H1 (cell line): Measurements from ENCODE around the gene LEO1. TPM values are rescaled to one million over a fixed set of nuclear protein-coding genes. Genes with fewer than 3 reads are reported as not detected.

Experiments used
- CTCF ChIA-PET: fragments of 300-600 bp; sonication (Branson Sonifier 250); formaldehyde crosslinking; loops from one replicate; lab custom pipeline; 2021; ENCODE audit not compliant: partially characterized antibody; lab: Charles Lee
- POLR2A ChIA-PET: fragments of 300-600 bp; sonication (Branson Sonifier 250); formaldehyde crosslinking; loops from one replicate; lab custom pipeline; 2021; ENCODE audit warnings: inconsistent platforms; ENCODE audit not compliant: partially characterized antibody; lab: Charles Lee
- DNase-seq, 2 experiments: peaks; one replicate each; pipeline versions ENCODE4 v3.0.0 to v3.0.0-alpha.2; 2010 to 2022; ENCODE audit warnings: low spot score in 2 of 2, low read depth in 1 of 2, mixed read lengths in 1 of 2
- FAIRE-seq: peaks from 2 replicates; lab custom pipeline; 2011; peaks lifted over from hg19 to GRCh38; lab: Jason Lieb, UNC
- H2AFZ ChIP-seq: 2 replicates; pipeline ENCODE4 v1.8.1; 2012; ENCODE audit warnings: low read length, inconsistent platforms
- H2AK5ac ChIP-seq: 2 replicates; pipeline ENCODE4 v1.6.1; 2013; ENCODE audit warnings: low read depth, low read length
- H2BK120ac ChIP-seq: replicated peaks from 2 replicates; pipeline ENCODE3; 2013; ENCODE audit warnings: low read depth, low read length, inconsistent platforms
- H2BK12ac ChIP-seq: 2 replicates; pipeline ENCODE4 v1.6.1; 2013; ENCODE audit warnings: low read depth, low read length
- H2BK15ac ChIP-seq: 2 replicates; pipeline ENCODE4 v1.6.1; 2013; ENCODE audit warnings: low read length
- H2BK20ac ChIP-seq: 2 replicates; pipeline ENCODE4 v1.6.1; 2013; ENCODE audit warnings: low read length
- H2BK5ac ChIP-seq: 2 replicates; pipeline ENCODE4 v1.6.1; 2013; ENCODE audit warnings: low read depth, low read length
- H3K14ac ChIP-seq: 2 replicates; pipeline ENCODE4 v1.6.1; 2013; ENCODE audit warnings: inconsistent platforms; ENCODE audit not compliant: insufficient read length
- H3K18ac ChIP-seq: 2 replicates; pipeline ENCODE4 v1.6.1; 2013; ENCODE audit warnings: low read length; ENCODE audit errors: extremely low read depth
- H3K23ac ChIP-seq: 2 replicates; pipeline ENCODE4 v1.6.1; 2013; ENCODE audit warnings: inconsistent platforms; ENCODE audit not compliant: insufficient read length
- H3K23me2 ChIP-seq: 2 replicates; pipeline ENCODE4 v1.6.1; 2013; ENCODE audit warnings: low read depth, low read length
- H3K27ac ChIP-seq: 2 replicates; pipeline ENCODE4 v1.6.1; 2011; ENCODE audit warnings: low read depth, low read length, inconsistent platforms
- H3K27me3 ChIP-seq, 4 experiments: replicated peaks in 1 of 4; 1 replicate in 1 of 4; 2 replicates in 3 of 4; pipeline versions ENCODE4 v1.6.1 to v1.8.1; 2011 to 2013; ENCODE audit warnings: low read length in 3 of 4, mild to moderate bottlenecking in 3 of 4, inconsistent platforms in 2 of 4, mixed read lengths in 2 of 4, moderate library complexity in 1 of 4; ENCODE audit not compliant: control insufficient read depth in 3 of 4, insufficient read depth in 3 of 4; ENCODE audit errors: extremely low read depth in 1 of 4
- H3K36me3 ChIP-seq, 4 experiments: 2 replicates each; pipeline versions ENCODE4 v1.6.1 to v1.8.1; 2011 to 2013; ENCODE audit warnings: mild to moderate bottlenecking in 4 of 4, low read length in 3 of 4, moderate library complexity in 2 of 4, control low read depth in 1 of 4, inconsistent platforms in 1 of 4; ENCODE audit not compliant: insufficient read depth in 4 of 4, control insufficient read depth in 2 of 4
- H3K4ac ChIP-seq: replicated peaks from 2 replicates; pipeline ENCODE3; 2013; ENCODE audit warnings: low read length, low read depth, mixed read lengths, inconsistent platforms; ENCODE audit not compliant: insufficient read length
- H3K4me1 ChIP-seq, 4 experiments: replicated peaks in 1 of 4; 1 replicate in 1 of 4; 2 replicates in 3 of 4; pipeline versions ENCODE4 v1.6.1 to v1.8.1; 2011 to 2013; ENCODE audit warnings: low read length in 3 of 4, inconsistent platforms in 2 of 4, mixed read lengths in 1 of 4; ENCODE audit not compliant: insufficient read depth in 4 of 4, control insufficient read depth in 3 of 4
- H3K4me2 ChIP-seq, 2 experiments: 2 replicates each; pipeline versions ENCODE4 v1.6.1 to v1.8.1; 2011 to 2013; ENCODE audit warnings: low read depth in 2 of 2, low read length in 2 of 2, control low read depth in 1 of 2, inconsistent platforms in 1 of 2, mild to moderate bottlenecking in 1 of 2; ENCODE audit not compliant: insufficient read depth in 1 of 2
- H3K4me3 ChIP-seq, 4 experiments: fragments of 200-600, 300-600 bp in 1 of 4; sonication (generic), shearing (Covaris generic), sonication (Bioruptor Twin) in 1 of 4; 2 replicates each; pipeline versions ENCODE4 v1.5.1 to v1.8.1; 2011 to 2016; ENCODE audit warnings: low read length in 4 of 4, low read depth in 3 of 4, control low read depth in 2 of 4, inconsistent platforms in 2 of 4, mild to moderate bottlenecking in 2 of 4, mixed read lengths in 1 of 4, moderate library complexity in 1 of 4; ENCODE audit not compliant: insufficient read depth in 2 of 4; ENCODE audit errors: extremely low read depth in 1 of 4
- H3K56ac ChIP-seq: replicated peaks from 2 replicates; pipeline ENCODE3; 2013; ENCODE audit warnings: low read depth, mild to moderate bottlenecking, mixed read lengths, low read length, inconsistent platforms; ENCODE audit not compliant: insufficient read length
- H3K79me1 ChIP-seq: 2 replicates; pipeline ENCODE4 v1.6.1; 2013; ENCODE audit warnings: low read depth, low read length, control low read depth
- H3K79me2 ChIP-seq, 2 experiments: 2 replicates each; pipeline versions ENCODE4 v1.6.1 to v1.8.1; 2012 to 2013; ENCODE audit warnings: low read length in 2 of 2, mild to moderate bottlenecking in 2 of 2, inconsistent platforms in 1 of 2; ENCODE audit not compliant: insufficient read depth in 2 of 2, control insufficient read depth in 1 of 2
- H3K9ac ChIP-seq, 4 experiments: replicated peaks in 1 of 4; 1 replicate in 1 of 4; 2 replicates in 3 of 4; pipeline versions ENCODE4 v1.6.1 to v1.8.1; 2011 to 2013; ENCODE audit warnings: low read depth in 3 of 4, low read length in 3 of 4, control low read depth in 2 of 4, mild to moderate bottlenecking in 2 of 4, moderate library complexity in 2 of 4, inconsistent platforms in 1 of 4; ENCODE audit errors: extremely low read depth in 1 of 4
- H3K9me3 ChIP-seq, 2 experiments: 2 replicates each; pipeline versions ENCODE4 v1.6.1 to v1.8.1; 2012 to 2013; ENCODE audit warnings: mild to moderate bottlenecking in 2 of 2, moderate library complexity in 2 of 2, control low read depth in 1 of 2, inconsistent platforms in 1 of 2, low read depth in 1 of 2, low read length in 1 of 2, mixed read lengths in 1 of 2; ENCODE audit not compliant: insufficient read depth in 2 of 2
- H4K20me1 ChIP-seq, 2 experiments: replicated peaks in 1 of 2; 2 replicates each; pipeline versions ENCODE3 to v1.8.1; 2011 to 2013; ENCODE audit warnings: inconsistent platforms in 2 of 2, low read length in 2 of 2, mild to moderate bottlenecking in 1 of 2; ENCODE audit not compliant: insufficient read depth in 2 of 2, control insufficient read depth in 1 of 2
- H4K5ac ChIP-seq: 2 replicates; pipeline ENCODE4 v1.6.1; 2013; ENCODE audit warnings: low read length, low read depth, mixed read lengths, inconsistent platforms; ENCODE audit not compliant: insufficient read length
- H4K8ac ChIP-seq: 2 replicates; pipeline ENCODE4 v1.8.0; 2013; ENCODE audit warnings: mild to moderate bottlenecking, moderate library complexity, low read length, inconsistent platforms; ENCODE audit not compliant: insufficient read depth; ENCODE audit errors: extremely low read depth
- H4K91ac ChIP-seq: replicated peaks from 2 replicates; pipeline ENCODE3; 2013; ENCODE audit warnings: low read length, mixed read lengths, inconsistent platforms; ENCODE audit not compliant: insufficient read length
- BACH1 ChIP-seq: IDR thresholded peaks from 2 replicates; pipeline ENCODE4 v1.6.1; 2012; ENCODE audit warnings: low read length, improper control_type of control experiment
- BRCA1 ChIP-seq: IDR thresholded peaks from 2 replicates; pipeline ENCODE4 v1.6.1; 2012; ENCODE audit warnings: low read depth, low read length, improper control_type of control experiment
- CREB1 ChIP-seq: IDR thresholded peaks from 2 replicates; pipeline ENCODE4 v1.6.1; 2012; ENCODE audit warnings: inconsistent platforms
- PHF8 ChIP-seq: fragments of 200-600 bp; sonication (generic); conservative IDR thresholded peaks from 2 replicates; pipeline ENCODE4 v1.7.1; 2012; ENCODE audit warnings: low read depth, mild to moderate bottlenecking, inconsistent platforms, low read length, moderate library complexity
- SIN3A ChIP-seq, 2 experiments: IDR thresholded peaks in 1 of 2; conservative IDR thresholded peaks in 1 of 2; 2 replicates each; pipeline ENCODE4 v1.6.1; 2011 to 2012; ENCODE audit warnings: low read length in 2 of 2, improper control_type of control experiment in 1 of 2, low read depth in 1 of 2, mild to moderate bottlenecking in 1 of 2
- SP2 ChIP-seq: IDR thresholded peaks from 2 replicates; pipeline ENCODE4 v1.6.1; 2012; ENCODE audit warnings: mild to moderate bottlenecking, low read length, inconsistent platforms
- SP4 ChIP-seq: IDR thresholded peaks from 2 replicates; pipeline ENCODE4 v1.6.1; 2012; ENCODE audit warnings: low read length, inconsistent platforms
- TAF1 ChIP-seq: IDR thresholded peaks from 2 replicates; pipeline ENCODE4 v1.6.1; 2011; ENCODE audit warnings: mild to moderate bottlenecking, low read depth, low read length
- WGBS, 2 experiments: shearing (Covaris generic) in 1 of 2; methylation state at CpG; one replicate each; pipeline versions ENCODE4 v1.1.6 to v1.1.7; 2013 to 2015; ENCODE audit warnings: low lambda C conversion rate in 2 of 2, mixed read lengths in 2 of 2, inconsistent platforms in 1 of 2, low coverage in 1 of 2, missing lambda C conversion rate in 1 of 2; ENCODE audit not compliant: insufficient replicate concordance in 2 of 2, insufficient coverage in 1 of 2, insufficient read length in 1 of 2; ENCODE audit errors: extremely low coverage in 1 of 2, missing lambda C conversion rate in 1 of 2; 5-methylcytosine and 5-hydroxymethylcytosine counted together
- polyA plus RNA-seq, 7 experiments: library from polyadenylated mRNA; depleted of rRNA in 3 of 7; stranded (reverse) in 5 of 7; unstranded in 2 of 7; fragments of >200 nt in 5 of 7; fragments of 200-250 nt in 2 of 7; gene quantifications; 1 replicate in 5 of 7; 2 replicates in 1 of 7; 4 replicates in 1 of 7; pipeline versions ENCODE4 v1.2.1 to v1.2.3, GENCODE V29; 2011 to 2013; ENCODE audit warnings: missing spikeins in 2 of 7, mixed read lengths in 2 of 7
- total RNA-seq: library from RNA; stranded (reverse); fragmentation: NEBNext Ultra II Directional; extraction: Animal tissue kit (Norgen Biotek cat#: 25700); gene quantifications from 2 replicates; pipeline ENCODE4 v1.2.1, GENCODE V29; 2021

The LEO1 gene
- total and polyA plus RNA-seq, 2 of the 8 experiments (the other 6 are each of a cell fraction or from before 2014, with no cell fraction given): 1.6 to 27.4 TPM

DNA sequence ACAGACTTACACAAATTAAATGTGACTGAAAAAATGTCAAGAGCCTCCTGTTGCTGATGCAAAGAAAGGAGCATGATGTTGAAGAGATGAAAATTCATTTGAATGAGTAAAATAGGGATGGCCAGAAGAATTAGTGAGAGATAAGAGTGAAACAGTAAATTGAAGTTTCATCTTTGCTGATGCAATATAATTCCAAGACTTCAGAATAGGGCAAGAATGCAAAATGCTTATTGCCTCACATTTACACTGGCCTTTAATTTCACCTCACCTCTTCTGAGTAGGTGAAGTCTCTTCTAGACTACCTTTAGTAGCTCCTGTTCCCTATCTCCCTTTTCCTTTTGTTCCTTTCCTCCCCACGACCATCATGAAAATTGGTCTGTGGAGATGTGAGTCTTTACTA, 32.1 kb upstream of the LEO1 start:
- FAIRE-seq (no peak), DNase-seq (no peak)
- Histone ChIP-seq H3K23ac (no peak overlapping the region), H3K4me3 (no peak overlapping the region), H3K23me2 (no peaks in the 10 kb centered on the region), H2AK5ac (no peak overlapping the region), H3K4ac (no peak overlapping the region), H3K9me3 (no peaks in the 10 kb centered on the region), H3K79me2 (no peaks in the 10 kb centered on the region), H3K18ac (no peak overlapping the region), H2BK15ac (no peak overlapping the region), H4K91ac (no peak overlapping the region), H3K79me1 (no peaks in the 10 kb centered on the region), H3K14ac (no peak overlapping the region), H3K9ac (no peak overlapping the region), H3K27ac (no peak overlapping the region), H3K4me1 (no peaks in the 10 kb centered on the region), H2BK12ac (no peak overlapping the region), H2BK20ac (no peak overlapping the region), H3K36me3 (no peaks in the 10 kb centered on the region), H2BK120ac (no peak overlapping the region), H3K27me3 (no peaks in the 10 kb centered on the region), H4K8ac (no peak overlapping the region), H4K5ac (no peak overlapping the region), H2AFZ (no peak overlapping the region), H3K56ac (no peak overlapping the region), H4K20me1 (no peaks in the 10 kb centered on the region), H2BK5ac (no peak overlapping the region), H3K4me2 (no peak overlapping the region)
- 81% methylated on average over 1 of the region's 1 CpG; no CpG with 5 or more reads in 1 of the 2 experiments for WGBS, 2 experiments
- CTCF ChIA-PET: interaction anchor here (0.6 to 1.5 kb wide), 6 partner anchors 31 to 407 kb away, joined by 3 to 4 read pairs (median 3); no protein-coding TSS in a partner anchor
- POLR2A ChIA-PET: interaction anchor here (1.0 kb wide), 1 partner anchor 34 kb away, joined by 3 read pairs; no protein-coding TSS in a partner anchor
- no peak for TF ChIP-seq CREB1
- TF ChIP-seq BRCA1: no peak
- no peak for TF ChIP-seq TAF1
- TF ChIP-seq PHF8: no peak
- TF ChIP-seq SIN3A (conservative IDR thresholded peaks at IDR 0.05 in 1 of 2, IDR thresholded peaks at IDR 0.05 in 1 of 2; ENCODE audit: low read depth in 1 of 2, low read length in 2 of 2): no peak
- no peak for TF ChIP-seq BACH1
- no peak for TF ChIP-seq SP2
- no peak for TF ChIP-seq SP4
